NT2/D1 (cell line): Measurements from ENCODE around the gene GAR1.

Experiments used
- SUZ12 ChIP-seq: IDR thresholded peaks from 2 replicates; pipeline ENCODE4 v1.6.1; 2011; ENCODE audit not compliant: insufficient read length, insufficient read depth; ENCODE audit errors: extremely low read depth
- YY1 ChIP-seq: IDR thresholded peaks from 2 replicates; pipeline ENCODE4 v1.6.1; 2011; ENCODE audit not compliant: insufficient read length, insufficient read depth
- ZNF274 ChIP-seq: IDR thresholded peaks from 2 replicates; pipeline ENCODE4 v1.6.1; 2011; ENCODE audit warnings: mild to moderate bottlenecking, low read depth, low read length

- TF ChIP-seq YY1: no peak
- TF ChIP-seq ZNF274: no peak
- no peak for TF ChIP-seq SUZ12
These were observed 16.7 kb upstream of the GAR1 start for GRCh38 chr4:109798866-109799265.
